Thoracic aorta endothelial cell (primary cell): Measurements from ENCODE around the gene PDCD1LG2. TPM values are rescaled to one million over a fixed set of nuclear protein-coding genes. Genes with fewer than 3 reads are reported as not detected.

Source experiments
- total RNA-seq: library from RNA; depleted of rRNA; stranded (reverse); fragments of >200 nt; gene quantifications from 2 replicates; pipeline ENCODE4 v1.2.3, GENCODE V29; 2012

PDCD1LG2 gene
- total RNA-seq: 16.1 and 22.1 TPM in 2 replicates

DNA sequence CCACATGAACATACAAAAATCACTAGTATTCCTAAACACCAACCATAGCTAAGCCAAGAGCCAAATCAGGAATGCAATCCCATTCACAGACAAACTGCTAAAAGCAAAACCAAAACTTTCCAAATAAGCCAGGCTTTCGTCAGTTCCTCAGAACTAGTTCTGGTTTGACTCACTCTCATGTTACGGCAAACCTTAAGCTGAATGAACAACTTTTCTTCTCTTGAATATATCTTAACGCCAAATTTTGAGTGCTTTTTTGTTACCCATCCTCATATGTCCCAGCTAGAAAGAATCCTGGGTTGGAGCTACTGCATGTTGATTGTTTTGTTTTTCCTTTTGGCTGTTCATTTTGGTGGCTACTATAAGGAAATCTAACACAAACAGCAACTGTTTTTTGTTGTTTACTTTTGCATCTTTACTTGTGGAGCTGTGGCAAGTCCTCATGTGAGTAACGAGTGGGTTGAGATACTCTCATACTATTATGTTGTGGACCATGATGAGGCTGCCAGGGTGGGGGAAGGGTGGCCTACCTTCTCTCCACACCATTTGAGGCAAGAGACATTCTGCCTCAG, at the start of gene PDCD1LG2:
TSS of gene PDCD1LG2 (plus strand) at position 172 of the 572 bp plus-strand sequence. CDS start 12,016 bp downstream, outside the sequence.

Other genes starting within 250 kb of the PDCD1LG2 start
- gene RLN2, start 205.8 kb upstream of the PDCD1LG2 start, total RNA-seq: 0.22 TPM in 1 of 2 replicates, not detected in the other
- gene RLN1, start 170.7 kb upstream of the PDCD1LG2 start, total RNA-seq: not detected in 2 replicates
- gene PLGRKT, start 72.6 kb upstream of the PDCD1LG2 start, total RNA-seq: 17.2 and 18.6 TPM in 2 replicates
- gene CD274, start 60.0 kb upstream of the PDCD1LG2 start, total RNA-seq: 27.0 and 39.5 TPM in 2 replicates
- 44.3 and 45.7 TPM in 2 replicates for gene RIC1, start 118.6 kb downstream of the PDCD1LG2 start, total RNA-seq